GM18507 (cell line): ENCODE data around the gene PUM2.
"Not testable (repeated sequence)": the region's sequence is repeated elsewhere in the genome, so short reads cannot be mapped to it uniquely, and the experiment has no call there.

Experiments used
- DNase-seq: peaks from one replicate; pipeline ENCODE4 v3.0.0; 2011; ENCODE audit warnings: low read depth; ENCODE audit not compliant: insufficient read length; ENCODE audit errors: extremely low spot score
- FAIRE-seq: peaks from 2 replicates; lab custom pipeline; 2011; peaks lifted over from hg19 to GRCh38; lab: Jason Lieb, UNC

The PUM2 gene

DNA sequence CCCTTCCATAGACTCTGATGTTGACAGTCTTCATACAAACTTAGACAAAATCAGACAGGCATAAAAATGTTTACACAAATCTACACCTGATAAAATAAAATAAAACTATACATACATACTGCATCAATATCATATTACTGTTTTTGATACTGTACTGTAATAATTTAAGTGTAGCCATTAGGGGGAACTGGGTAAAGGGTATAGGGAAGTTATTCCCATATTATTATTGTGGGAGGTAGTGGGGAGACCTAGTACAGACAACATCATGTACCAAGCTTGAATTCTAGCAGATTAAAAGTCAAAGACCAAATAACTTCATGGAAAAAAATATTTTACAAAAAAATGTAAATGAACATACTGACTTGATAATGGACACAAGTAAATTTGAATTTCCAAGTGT lies 43.3 kb downstream of the PUM2 start:
- DNase-seq (no peak), FAIRE-seq (no peak)

- DNase-seq (no peak), FAIRE-seq (no peak)
Observed at GRCh38 chr2:20304411-20304810, 46.2 kb downstream of the PUM2 start.

GRCh38 chr2:20303966-20304365 lies 46.7 kb downstream of the PUM2 start:
- DNase-seq (no peak), FAIRE-seq (peak; percentile 15)

DNA sequence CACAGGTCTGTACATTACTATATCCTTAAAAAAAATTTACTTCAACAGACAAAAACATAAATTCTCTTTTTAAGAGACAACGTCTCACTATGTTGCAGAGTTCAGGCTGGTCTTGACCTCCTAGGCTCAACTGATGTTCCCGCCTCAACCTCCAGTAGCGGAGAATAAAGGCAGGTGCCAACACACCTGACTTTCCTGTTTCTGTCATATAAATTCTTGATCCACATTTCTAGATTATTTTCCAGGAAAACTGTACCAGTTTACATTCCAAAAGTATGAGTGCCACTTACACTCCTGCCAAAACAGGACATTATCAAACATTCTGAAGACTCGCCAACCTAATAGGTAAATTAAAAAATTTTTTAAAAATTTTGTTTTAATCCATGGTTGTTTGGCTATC lies 48.6 kb downstream of the PUM2 start:
- no peak for DNase-seq
- no peak for FAIRE-seq

DNA sequence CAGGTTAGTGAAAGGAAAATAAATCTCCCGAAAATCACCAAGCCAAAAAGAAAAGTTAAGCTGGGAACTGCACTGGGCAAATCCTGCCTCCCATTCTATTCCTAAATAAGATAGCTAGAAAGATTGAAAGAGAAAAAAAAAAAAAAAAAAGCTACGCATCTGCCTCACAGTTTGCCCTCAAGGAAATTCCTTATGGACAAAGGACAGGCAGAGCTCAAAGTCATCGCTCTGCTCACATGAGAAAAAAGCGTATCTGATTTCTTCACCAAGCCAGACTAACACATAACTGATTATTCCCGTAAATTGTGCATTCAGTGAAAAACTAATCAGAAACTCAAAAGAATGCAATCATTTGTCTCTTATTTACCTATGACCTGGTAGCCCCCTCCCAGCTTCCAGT lies 50.0 kb downstream of the PUM2 start:
- DNase-seq, result no peak
- no peak for FAIRE-seq

GRCh38 chr2:20299113-20299512 lies 51.5 kb downstream of the PUM2 start:
- no peak for DNase-seq

GRCh38 chr2:20294231-20294630 lies 56.4 kb downstream of the PUM2 start:
- no peak for DNase-seq
- no peak for FAIRE-seq

More at GRCh38 chr2:20299113-20299512, 51.5 kb downstream of the PUM2 start:
- FAIRE-seq, result no peak

GRCh38 chr2:20292984-20293383 lies 57.7 kb downstream of the PUM2 start:
- FAIRE-seq (no peak), DNase-seq (no peak)

- FAIRE-seq, result no peak
- DNase-seq, result no peak
Observed at GRCh38 chr2:20291846-20292408, 58.7 kb downstream of the PUM2 start.

DNA sequence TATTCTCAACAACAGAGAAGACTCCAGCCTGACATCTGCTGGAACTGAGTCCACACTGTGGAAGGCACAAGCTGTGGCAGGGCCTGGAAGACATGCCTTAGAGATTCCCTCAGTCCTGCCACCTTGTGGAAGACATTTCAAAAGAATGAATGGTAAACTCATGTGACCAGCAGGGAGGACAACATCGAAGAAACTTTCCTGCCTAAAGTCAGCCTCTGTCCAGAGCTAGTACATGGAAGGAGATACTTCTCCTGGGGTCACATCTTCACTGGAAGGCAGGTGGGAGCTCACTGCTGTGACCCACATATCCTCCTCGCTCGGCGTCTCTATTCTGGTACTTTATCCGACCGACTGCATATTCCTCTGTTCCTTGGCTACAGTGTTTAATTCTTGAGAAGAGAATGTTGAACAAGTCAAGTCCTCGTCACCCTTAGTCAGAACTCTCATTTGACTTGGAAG lies 59.5 kb downstream of the PUM2 start:
- FAIRE-seq, result peak; percentile 57
- DNase-seq, result peak; percentile 7

- DNase-seq (no peak), FAIRE-seq (no peak)
Observed at GRCh38 chr2:20288642-20289340, 61.9 kb downstream of the PUM2 start.

GRCh38 chr2:20282916-20283592 lies 67.6 kb downstream of the PUM2 start:
- no peak for FAIRE-seq

DNA sequence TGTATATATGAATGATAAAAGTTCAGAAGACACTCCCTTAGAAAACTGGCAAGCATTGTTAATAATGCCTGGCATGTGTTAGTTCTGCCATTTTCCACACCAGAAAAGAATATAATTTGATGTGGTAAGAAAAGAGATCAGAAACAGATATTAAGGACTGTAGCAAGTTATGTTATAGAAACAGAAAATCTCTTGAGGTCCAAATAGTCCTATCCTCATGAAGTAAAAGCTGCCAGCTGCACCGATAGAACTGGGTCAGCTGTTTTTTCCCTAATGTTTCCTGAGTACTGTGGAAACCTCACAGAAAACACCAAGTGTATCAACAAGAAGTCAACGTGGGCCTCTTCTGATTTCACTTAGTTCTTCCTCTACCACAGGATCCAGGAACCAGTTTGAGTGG lies 68.8 kb downstream of the PUM2 start:
- FAIRE-seq, result no peak
- no peak for DNase-seq

More at GRCh38 chr2:20282916-20283592, 67.6 kb downstream of the PUM2 start:
- no peak for DNase-seq

GRCh38 chr2:20273042-20273441 lies 77.6 kb downstream of the PUM2 start:
- FAIRE-seq, result no peak
- DNase-seq, result no peak

DNA sequence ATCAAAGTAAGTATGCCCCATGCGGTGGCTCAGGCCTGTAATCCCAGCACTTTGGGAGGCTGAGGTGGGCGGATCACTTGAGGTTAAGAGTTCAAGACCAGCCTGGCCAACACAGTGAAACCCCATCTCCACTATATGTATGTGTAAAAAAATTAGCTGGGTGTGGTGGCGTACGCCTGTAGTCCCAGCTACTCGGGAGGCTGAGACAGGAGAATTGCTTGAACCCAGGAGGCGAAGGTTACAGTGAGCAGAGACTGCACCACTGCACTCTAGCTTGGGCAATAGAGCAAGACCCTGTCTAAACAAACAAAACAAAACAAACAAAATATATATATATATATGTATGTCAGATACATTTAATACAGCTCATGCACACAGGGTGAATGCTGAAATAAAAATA lies 82.3 kb downstream of the PUM2 start:
- FAIRE-seq, DNase-seq: not testable (repeated sequence)

DNA sequence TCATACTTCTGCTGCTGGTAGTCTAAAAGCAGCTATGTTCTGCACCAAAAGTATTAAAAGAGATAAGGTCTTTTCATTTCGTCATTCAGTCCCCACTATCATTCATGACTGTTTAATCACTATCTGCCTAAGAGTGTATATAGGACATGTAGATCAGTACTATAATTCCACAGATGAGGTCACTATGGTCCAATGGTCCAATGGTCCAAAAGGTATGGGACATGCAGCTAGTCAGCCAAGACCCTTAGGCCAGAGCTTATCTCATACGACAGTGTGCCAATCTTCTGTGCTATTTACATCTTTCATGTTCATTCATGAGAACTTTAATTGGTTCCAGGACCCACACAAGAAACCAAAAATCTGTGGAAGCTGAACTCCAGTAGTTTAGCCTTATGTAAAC lies 83.1 kb downstream of the PUM2 start:
- DNase-seq, result no peak
- FAIRE-seq, result no peak

GRCh38 chr2:20264629-20265028 lies 86.0 kb downstream of the PUM2 start:
- no peak for FAIRE-seq

DNA sequence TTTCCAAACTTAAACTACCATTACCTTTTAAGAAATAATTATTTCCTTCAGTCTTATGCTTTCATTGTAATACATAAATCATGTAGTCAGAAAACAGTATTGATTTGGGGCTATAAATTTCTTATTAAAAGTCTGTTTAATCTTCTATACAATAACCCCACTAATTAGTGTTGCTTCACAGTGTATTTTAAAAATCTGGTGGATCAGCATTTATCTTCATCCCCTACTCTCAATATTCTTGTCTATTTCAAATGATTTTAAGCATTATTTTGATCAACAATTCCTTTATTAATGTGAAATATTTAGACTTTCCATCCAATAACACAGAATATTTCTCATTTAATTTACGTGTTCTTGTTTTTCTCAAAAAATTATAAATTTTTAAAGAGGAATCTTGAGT lies 93.2 kb downstream of the PUM2 start:
- no peak for DNase-seq
- FAIRE-seq, result no peak

More at GRCh38 chr2:20264629-20265028, 86.0 kb downstream of the PUM2 start:
- no peak for DNase-seq

DNA sequence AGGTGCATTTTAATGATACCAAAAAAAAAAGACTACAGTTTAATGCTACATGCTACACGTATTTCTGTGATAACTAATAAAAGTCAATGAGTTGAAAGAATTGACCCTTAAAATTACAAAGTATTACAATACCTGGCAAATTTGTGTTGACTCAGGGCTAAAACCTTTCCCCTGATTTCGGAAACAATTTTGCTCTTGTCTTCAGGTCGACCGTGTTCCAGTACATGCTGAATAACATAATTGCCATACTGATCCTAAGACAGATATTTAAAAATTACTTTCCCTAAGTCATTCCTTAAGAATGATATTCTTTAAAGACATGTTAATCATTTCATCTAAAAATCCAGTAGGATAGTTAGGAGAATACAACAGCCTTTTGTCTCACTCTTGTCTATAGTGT lies 95.9 kb downstream of the PUM2 start:
- FAIRE-seq, result no peak

DNA sequence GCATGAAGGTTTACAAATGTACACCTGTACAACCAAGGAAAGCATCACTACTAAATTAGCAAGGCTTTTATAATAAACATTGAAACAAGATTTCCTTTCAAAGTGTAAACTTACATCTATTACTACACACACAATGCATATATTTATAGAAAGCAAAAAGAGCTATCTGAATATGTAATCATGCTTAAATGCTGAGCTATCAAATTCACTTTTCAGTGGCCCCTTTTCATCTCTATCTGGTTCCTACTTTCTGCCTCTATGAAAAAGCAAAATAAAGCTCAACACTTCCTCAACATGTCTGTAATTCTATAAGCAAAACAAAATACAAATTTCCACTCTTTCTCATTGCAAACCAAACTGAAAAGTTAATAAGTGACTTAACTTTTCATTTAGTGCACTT lies 100.2 kb downstream of the PUM2 start:
- no peak for FAIRE-seq
- DNase-seq, result no peak

More for the DNA sequence above, 95.9 kb downstream of the PUM2 start:
- DNase-seq, result no peak

- FAIRE-seq (no peak), DNase-seq (no peak)
Observed at GRCh38 chr2:20249170-20249569, 101.5 kb downstream of the PUM2 start.
